Uterus (tissue), 2 donors: ENCODE results near the gene CWC22.

Experiments used
- POLR2A ChIP-seq, 2 donors: fragments of 450-650 bp; IDR thresholded peaks; one replicate each; pipeline ENCODE4 v1.6.1; 2016; ENCODE audit warnings: antibody characterized with exemption in 2 of 2, mild to moderate bottlenecking in 1 of 2, moderate library complexity in 1 of 2
- TF ChIP-seq, protein P1 (sequence below), 4 experiments: fragments of 200-600 bp in 2 of 4; fragments of 450-650 bp in 2 of 4; sonication (generic) in 2 of 4; IDR thresholded peaks; one replicate each; pipeline ENCODE4 v1.5.1; 2016 to 2019; ENCODE audit warnings: antibody characterized with exemption in 4 of 4, mild to moderate bottlenecking in 2 of 4, moderate library complexity in 1 of 4

DNA sequence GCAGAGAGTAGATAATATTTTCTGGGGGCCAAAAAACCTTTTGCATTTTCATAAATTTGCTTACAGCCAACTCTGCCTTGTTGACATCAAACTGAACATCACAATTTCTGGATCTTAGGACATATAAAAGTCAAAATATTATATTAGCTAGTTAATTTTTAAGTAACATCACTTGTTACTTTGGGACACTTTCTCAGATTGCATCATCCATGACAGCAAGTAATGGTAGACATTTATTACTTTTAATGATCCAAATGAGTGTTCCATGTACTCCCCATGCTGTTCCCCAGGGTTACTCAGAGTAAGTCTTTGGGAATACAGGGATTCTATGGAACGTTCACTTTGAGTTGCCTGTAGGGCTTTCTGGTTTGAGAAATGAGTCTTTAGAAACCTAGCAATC lies 39.1 kb upstream of the CWC22 start:
- TF ChIP-seq, protein P1, sequence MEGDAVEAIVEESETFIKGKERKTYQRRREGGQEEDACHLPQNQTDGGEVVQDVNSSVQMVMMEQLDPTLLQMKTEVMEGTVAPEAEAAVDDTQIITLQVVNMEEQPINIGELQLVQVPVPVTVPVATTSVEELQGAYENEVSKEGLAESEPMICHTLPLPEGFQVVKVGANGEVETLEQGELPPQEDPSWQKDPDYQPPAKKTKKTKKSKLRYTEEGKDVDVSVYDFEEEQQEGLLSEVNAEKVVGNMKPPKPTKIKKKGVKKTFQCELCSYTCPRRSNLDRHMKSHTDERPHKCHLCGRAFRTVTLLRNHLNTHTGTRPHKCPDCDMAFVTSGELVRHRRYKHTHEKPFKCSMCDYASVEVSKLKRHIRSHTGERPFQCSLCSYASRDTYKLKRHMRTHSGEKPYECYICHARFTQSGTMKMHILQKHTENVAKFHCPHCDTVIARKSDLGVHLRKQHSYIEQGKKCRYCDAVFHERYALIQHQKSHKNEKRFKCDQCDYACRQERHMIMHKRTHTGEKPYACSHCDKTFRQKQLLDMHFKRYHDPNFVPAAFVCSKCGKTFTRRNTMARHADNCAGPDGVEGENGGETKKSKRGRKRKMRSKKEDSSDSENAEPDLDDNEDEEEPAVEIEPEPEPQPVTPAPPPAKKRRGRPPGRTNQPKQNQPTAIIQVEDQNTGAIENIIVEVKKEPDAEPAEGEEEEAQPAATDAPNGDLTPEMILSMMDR (IDR thresholded peaks at IDR 0.05), result no peak
- no peak for TF ChIP-seq POLR2A (IDR thresholded peaks at IDR 0.05)
